H1 (cell line): ENCODE measurements around the gene PAX8. TPM values are rescaled to one million over a fixed set of nuclear protein-coding genes. Genes with fewer than 3 reads are reported as not detected.
"Not testable (repeated sequence)": the region's sequence is repeated elsewhere in the genome, so short reads cannot be mapped to it uniquely, and the experiment has no call there.

Source experiments
- CTCF ChIA-PET: fragments of 300-600 bp; sonication (Branson Sonifier 250); formaldehyde crosslinking; loops from one replicate; lab custom pipeline; 2021; ENCODE audit not compliant: partially characterized antibody; lab: Charles Lee
- POLR2A ChIA-PET: fragments of 300-600 bp; sonication (Branson Sonifier 250); formaldehyde crosslinking; loops from one replicate; lab custom pipeline; 2021; ENCODE audit warnings: inconsistent platforms; ENCODE audit not compliant: partially characterized antibody; lab: Charles Lee
- DNase-seq, 2 experiments: peaks; one replicate each; pipeline versions ENCODE4 v3.0.0 to v3.0.0-alpha.2; 2010 to 2022; ENCODE audit warnings: low spot score in 2 of 2, low read depth in 1 of 2, mixed read lengths in 1 of 2
- FAIRE-seq: peaks from 2 replicates; lab custom pipeline; 2011; peaks lifted over from hg19 to GRCh38; lab: Jason Lieb, UNC
- H2AFZ ChIP-seq: 2 replicates; pipeline ENCODE4 v1.8.1; 2012; ENCODE audit warnings: low read length, inconsistent platforms
- H2AK5ac ChIP-seq: 2 replicates; pipeline ENCODE4 v1.6.1; 2013; ENCODE audit warnings: low read depth, low read length
- H2BK120ac ChIP-seq: replicated peaks from 2 replicates; pipeline ENCODE3; 2013; ENCODE audit warnings: low read depth, low read length, inconsistent platforms
- H2BK12ac ChIP-seq: 2 replicates; pipeline ENCODE4 v1.6.1; 2013; ENCODE audit warnings: low read depth, low read length
- H2BK15ac ChIP-seq: 2 replicates; pipeline ENCODE4 v1.6.1; 2013; ENCODE audit warnings: low read length
- H2BK20ac ChIP-seq: 2 replicates; pipeline ENCODE4 v1.6.1; 2013; ENCODE audit warnings: low read length
- H2BK5ac ChIP-seq: 2 replicates; pipeline ENCODE4 v1.6.1; 2013; ENCODE audit warnings: low read depth, low read length
- H3K14ac ChIP-seq: 2 replicates; pipeline ENCODE4 v1.6.1; 2013; ENCODE audit warnings: inconsistent platforms; ENCODE audit not compliant: insufficient read length
- H3K18ac ChIP-seq: 2 replicates; pipeline ENCODE4 v1.6.1; 2013; ENCODE audit warnings: low read length; ENCODE audit errors: extremely low read depth
- H3K23ac ChIP-seq: 2 replicates; pipeline ENCODE4 v1.6.1; 2013; ENCODE audit warnings: inconsistent platforms; ENCODE audit not compliant: insufficient read length
- H3K23me2 ChIP-seq: 2 replicates; pipeline ENCODE4 v1.6.1; 2013; ENCODE audit warnings: low read depth, low read length
- H3K27ac ChIP-seq: 2 replicates; pipeline ENCODE4 v1.6.1; 2011; ENCODE audit warnings: low read depth, low read length, inconsistent platforms
- H3K27me3 ChIP-seq, 4 experiments: replicated peaks in 1 of 4; 1 replicate in 1 of 4; 2 replicates in 3 of 4; pipeline versions ENCODE4 v1.6.1 to v1.8.1; 2011 to 2013; ENCODE audit warnings: low read length in 3 of 4, mild to moderate bottlenecking in 3 of 4, inconsistent platforms in 2 of 4, mixed read lengths in 2 of 4, moderate library complexity in 1 of 4; ENCODE audit not compliant: control insufficient read depth in 3 of 4, insufficient read depth in 3 of 4; ENCODE audit errors: extremely low read depth in 1 of 4
- H3K36me3 ChIP-seq, 4 experiments: 2 replicates each; pipeline versions ENCODE4 v1.6.1 to v1.8.1; 2011 to 2013; ENCODE audit warnings: mild to moderate bottlenecking in 4 of 4, low read length in 3 of 4, moderate library complexity in 2 of 4, control low read depth in 1 of 4, inconsistent platforms in 1 of 4; ENCODE audit not compliant: insufficient read depth in 4 of 4, control insufficient read depth in 2 of 4
- H3K4ac ChIP-seq: replicated peaks from 2 replicates; pipeline ENCODE3; 2013; ENCODE audit warnings: low read length, low read depth, mixed read lengths, inconsistent platforms; ENCODE audit not compliant: insufficient read length
- H3K4me1 ChIP-seq, 4 experiments: replicated peaks in 1 of 4; 1 replicate in 1 of 4; 2 replicates in 3 of 4; pipeline versions ENCODE4 v1.6.1 to v1.8.1; 2011 to 2013; ENCODE audit warnings: low read length in 3 of 4, inconsistent platforms in 2 of 4, mixed read lengths in 1 of 4; ENCODE audit not compliant: insufficient read depth in 4 of 4, control insufficient read depth in 3 of 4
- H3K4me2 ChIP-seq, 2 experiments: 2 replicates each; pipeline versions ENCODE4 v1.6.1 to v1.8.1; 2011 to 2013; ENCODE audit warnings: low read depth in 2 of 2, low read length in 2 of 2, control low read depth in 1 of 2, inconsistent platforms in 1 of 2, mild to moderate bottlenecking in 1 of 2; ENCODE audit not compliant: insufficient read depth in 1 of 2
- H3K4me3 ChIP-seq, 4 experiments: fragments of 200-600, 300-600 bp in 1 of 4; sonication (generic), shearing (Covaris generic), sonication (Bioruptor Twin) in 1 of 4; 2 replicates each; pipeline versions ENCODE4 v1.5.1 to v1.8.1; 2011 to 2016; ENCODE audit warnings: low read length in 4 of 4, low read depth in 3 of 4, control low read depth in 2 of 4, inconsistent platforms in 2 of 4, mild to moderate bottlenecking in 2 of 4, mixed read lengths in 1 of 4, moderate library complexity in 1 of 4; ENCODE audit not compliant: insufficient read depth in 2 of 4; ENCODE audit errors: extremely low read depth in 1 of 4
- H3K56ac ChIP-seq: replicated peaks from 2 replicates; pipeline ENCODE3; 2013; ENCODE audit warnings: low read depth, mild to moderate bottlenecking, mixed read lengths, low read length, inconsistent platforms; ENCODE audit not compliant: insufficient read length
- H3K79me1 ChIP-seq: 2 replicates; pipeline ENCODE4 v1.6.1; 2013; ENCODE audit warnings: low read depth, low read length, control low read depth
- H3K79me2 ChIP-seq, 2 experiments: 2 replicates each; pipeline versions ENCODE4 v1.6.1 to v1.8.1; 2012 to 2013; ENCODE audit warnings: low read length in 2 of 2, mild to moderate bottlenecking in 2 of 2, inconsistent platforms in 1 of 2; ENCODE audit not compliant: insufficient read depth in 2 of 2, control insufficient read depth in 1 of 2
- H3K9ac ChIP-seq, 4 experiments: replicated peaks in 1 of 4; 1 replicate in 1 of 4; 2 replicates in 3 of 4; pipeline versions ENCODE4 v1.6.1 to v1.8.1; 2011 to 2013; ENCODE audit warnings: low read depth in 3 of 4, low read length in 3 of 4, control low read depth in 2 of 4, mild to moderate bottlenecking in 2 of 4, moderate library complexity in 2 of 4, inconsistent platforms in 1 of 4; ENCODE audit errors: extremely low read depth in 1 of 4
- H3K9me3 ChIP-seq, 2 experiments: 2 replicates each; pipeline versions ENCODE4 v1.6.1 to v1.8.1; 2012 to 2013; ENCODE audit warnings: mild to moderate bottlenecking in 2 of 2, moderate library complexity in 2 of 2, control low read depth in 1 of 2, inconsistent platforms in 1 of 2, low read depth in 1 of 2, low read length in 1 of 2, mixed read lengths in 1 of 2; ENCODE audit not compliant: insufficient read depth in 2 of 2
- H4K20me1 ChIP-seq, 2 experiments: replicated peaks in 1 of 2; 2 replicates each; pipeline versions ENCODE3 to v1.8.1; 2011 to 2013; ENCODE audit warnings: inconsistent platforms in 2 of 2, low read length in 2 of 2, mild to moderate bottlenecking in 1 of 2; ENCODE audit not compliant: insufficient read depth in 2 of 2, control insufficient read depth in 1 of 2
- H4K5ac ChIP-seq: 2 replicates; pipeline ENCODE4 v1.6.1; 2013; ENCODE audit warnings: low read length, low read depth, mixed read lengths, inconsistent platforms; ENCODE audit not compliant: insufficient read length
- H4K8ac ChIP-seq: 2 replicates; pipeline ENCODE4 v1.8.0; 2013; ENCODE audit warnings: mild to moderate bottlenecking, moderate library complexity, low read length, inconsistent platforms; ENCODE audit not compliant: insufficient read depth; ENCODE audit errors: extremely low read depth
- H4K91ac ChIP-seq: replicated peaks from 2 replicates; pipeline ENCODE3; 2013; ENCODE audit warnings: low read length, mixed read lengths, inconsistent platforms; ENCODE audit not compliant: insufficient read length
- WGBS, 2 experiments: shearing (Covaris generic) in 1 of 2; methylation state at CpG; one replicate each; pipeline versions ENCODE4 v1.1.6 to v1.1.7; 2013 to 2015; ENCODE audit warnings: low lambda C conversion rate in 2 of 2, mixed read lengths in 2 of 2, inconsistent platforms in 1 of 2, low coverage in 1 of 2, missing lambda C conversion rate in 1 of 2; ENCODE audit not compliant: insufficient replicate concordance in 2 of 2, insufficient coverage in 1 of 2, insufficient read length in 1 of 2; ENCODE audit errors: extremely low coverage in 1 of 2, missing lambda C conversion rate in 1 of 2; 5-methylcytosine and 5-hydroxymethylcytosine counted together
- polyA plus RNA-seq, 7 experiments: library from polyadenylated mRNA; depleted of rRNA in 3 of 7; stranded (reverse) in 5 of 7; unstranded in 2 of 7; fragments of >200 nt in 5 of 7; fragments of 200-250 nt in 2 of 7; gene quantifications; 1 replicate in 5 of 7; 2 replicates in 1 of 7; 4 replicates in 1 of 7; pipeline versions ENCODE4 v1.2.1 to v1.2.3, GENCODE V29; 2011 to 2013; ENCODE audit warnings: missing spikeins in 2 of 7, mixed read lengths in 2 of 7
- total RNA-seq: library from RNA; stranded (reverse); fragmentation: NEBNext Ultra II Directional; extraction: Animal tissue kit (Norgen Biotek cat#: 25700); gene quantifications from 2 replicates; pipeline ENCODE4 v1.2.1, GENCODE V29; 2021

PAX8 gene
- total and polyA plus RNA-seq, 2 of the 8 experiments (the other 6 are each of a cell fraction or from before 2014, with no cell fraction given), result 0.02 TPM; not detected in 1

GRCh38 chr2:113311781-113312180 is 33.1 kb upstream of the PAX8 start:
- H2AFZ ChIP-seq, H4K91ac ChIP-seq, H2BK120ac ChIP-seq, H3K27me3 ChIP-seq, FAIRE-seq, H4K8ac ChIP-seq, H3K56ac ChIP-seq, H3K4me1 ChIP-seq, POLR2A ChIA-PET, H3K36me3 ChIP-seq, H3K9ac ChIP-seq, H4K5ac ChIP-seq, H2AK5ac ChIP-seq, H3K23ac ChIP-seq, H3K4ac ChIP-seq, H2BK5ac ChIP-seq, H3K23me2 ChIP-seq, H3K4me3 ChIP-seq, H2BK15ac ChIP-seq, DNase-seq, H3K14ac ChIP-seq, H2BK20ac ChIP-seq, H3K27ac ChIP-seq, H3K18ac ChIP-seq, H3K4me2 ChIP-seq, H4K20me1 ChIP-seq, H3K9me3 ChIP-seq, H3K79me1 ChIP-seq, H3K79me2 ChIP-seq, H2BK12ac ChIP-seq: not testable (repeated sequence)
- CTCF ChIA-PET, result interaction anchor here (1.2 to 2.3 kb wide), 3 partner anchors 28 to 64 kb away, joined by 3 to 6 read pairs (median 3); no protein-coding TSS in a partner anchor
- 85% methylated on average over 1 of the region's 1 CpG; no CpG with 5 or more reads in 1 of the 2 experiments for WGBS, 2 experiments

- H3K79me1 ChIP-seq, H2BK120ac ChIP-seq, H3K56ac ChIP-seq, H3K23ac ChIP-seq, H4K20me1 ChIP-seq, H3K18ac ChIP-seq, H3K4me2 ChIP-seq, H4K8ac ChIP-seq, H3K4me3 ChIP-seq, H3K4me1 ChIP-seq, H3K9ac ChIP-seq, H3K36me3 ChIP-seq, H4K91ac ChIP-seq, H2BK15ac ChIP-seq, H3K27ac ChIP-seq, H2BK5ac ChIP-seq, DNase-seq, H3K27me3 ChIP-seq, H3K14ac ChIP-seq, H3K9me3 ChIP-seq, H2BK20ac ChIP-seq, H2AK5ac ChIP-seq, H3K23me2 ChIP-seq, H2AFZ ChIP-seq, H3K4ac ChIP-seq, H4K5ac ChIP-seq, FAIRE-seq, H3K79me2 ChIP-seq, H2BK12ac ChIP-seq, POLR2A ChIA-PET: not testable (repeated sequence)
- WGBS, 2 experiments, result 89% methylated on average over 3 of the region's 3 CpGs; no CpG with 5 or more reads in 1 of the 2 experiments
- CTCF ChIA-PET, result interaction anchor here (0.9 to 2.3 kb wide), 3 partner anchors 27 to 582 kb away, joined by 3 to 6 read pairs (median 3); no protein-coding TSS in a partner anchor
Measured at GRCh38 chr2:113311191-113311590, 32.5 kb upstream of the PAX8 start.
